ENCODE data around the gene MACROD2.
"Not testable (repeated sequence)": the region's sequence is repeated elsewhere in the genome, so short reads cannot be mapped to it uniquely, and the experiment has no call there.

The MACROD2 gene

GRCh38 chr20:14219801-14220461 is 224.6 kb downstream of the MACROD2 start:
- H3K4me3 ChIP-seq (ENCODE audit: low read depth, low read length): no peak overlapping the region
- no peak for TF ChIP-seq CTCF (conservative IDR thresholded peaks at IDR 0.05; ENCODE audit: low read depth, low read length)
- DNase-seq (ENCODE audit: low read depth): no peak

- TF ChIP-seq CTCF (conservative IDR thresholded peaks at IDR 0.05; ENCODE audit: low read depth, low read length): no peak
- no peak overlapping the region for H3K4me3 ChIP-seq (ENCODE audit: low read depth, low read length)
- DNase-seq (ENCODE audit: low read depth): no peak
These were observed 225.7 kb downstream of the MACROD2 start for GRCh38 chr20:14220986-14221385.

GRCh38 chr20:14223806-14224205 is 228.5 kb downstream of the MACROD2 start:
- DNase-seq (ENCODE audit: low read depth): no peak
- H3K4me3 ChIP-seq (ENCODE audit: low read depth, low read length): no peak overlapping the region
- no peak for TF ChIP-seq CTCF (conservative IDR thresholded peaks at IDR 0.05; ENCODE audit: low read depth, low read length)

- DNase-seq (ENCODE audit: low read depth): not testable (repeated sequence)
- peak overlapping the region; percentile 37 for H3K4me3 ChIP-seq (ENCODE audit: low read depth, low read length)
These were observed 231.0 kb downstream of the MACROD2 start for GRCh38 chr20:14226051-14227049.

- no peak for TF ChIP-seq CTCF (conservative IDR thresholded peaks at IDR 0.05; ENCODE audit: low read depth, low read length)
- no peak for DNase-seq (ENCODE audit: low read depth)
- H3K4me3 ChIP-seq (ENCODE audit: low read depth, low read length): no peak overlapping the region
These were observed 237.3 kb downstream of the MACROD2 start for GRCh38 chr20:14232650-14233049.

- peak; percentile 68 for DNase-seq (ENCODE audit: low read depth)
- H3K4me3 ChIP-seq (ENCODE audit: low read depth, low read length): no peak overlapping the region
- no peak for TF ChIP-seq CTCF (conservative IDR thresholded peaks at IDR 0.05; ENCODE audit: low read depth, low read length)
These were observed 239.5 kb downstream of the MACROD2 start for GRCh38 chr20:14234666-14235295.

GRCh38 chr20:14235355-14235754 is 240.0 kb downstream of the MACROD2 start:
- DNase-seq (ENCODE audit: low read depth): peak; percentile 86
- no peak overlapping the region for H3K4me3 ChIP-seq (ENCODE audit: low read depth, low read length)
- TF ChIP-seq CTCF (conservative IDR thresholded peaks at IDR 0.05; ENCODE audit: low read depth, low read length): no peak
